GM19324 (cell line): ENCODE results near the gene ANKRD27.
"Not testable (repeated sequence)": the region's sequence is repeated elsewhere in the genome, so short reads cannot be mapped to it uniquely, and the experiment has no call there.

Experiments used
- ATAC-seq: cut with Tn5 transposase; IDR thresholded peaks from one replicate; pipeline ENCODE4 v1.9.1; 2021; ENCODE audit warnings: mild to moderate bottlenecking, moderate library complexity; ENCODE audit not compliant: unreplicated experiment, low FRiP score

ANKRD27 gene

DNA sequence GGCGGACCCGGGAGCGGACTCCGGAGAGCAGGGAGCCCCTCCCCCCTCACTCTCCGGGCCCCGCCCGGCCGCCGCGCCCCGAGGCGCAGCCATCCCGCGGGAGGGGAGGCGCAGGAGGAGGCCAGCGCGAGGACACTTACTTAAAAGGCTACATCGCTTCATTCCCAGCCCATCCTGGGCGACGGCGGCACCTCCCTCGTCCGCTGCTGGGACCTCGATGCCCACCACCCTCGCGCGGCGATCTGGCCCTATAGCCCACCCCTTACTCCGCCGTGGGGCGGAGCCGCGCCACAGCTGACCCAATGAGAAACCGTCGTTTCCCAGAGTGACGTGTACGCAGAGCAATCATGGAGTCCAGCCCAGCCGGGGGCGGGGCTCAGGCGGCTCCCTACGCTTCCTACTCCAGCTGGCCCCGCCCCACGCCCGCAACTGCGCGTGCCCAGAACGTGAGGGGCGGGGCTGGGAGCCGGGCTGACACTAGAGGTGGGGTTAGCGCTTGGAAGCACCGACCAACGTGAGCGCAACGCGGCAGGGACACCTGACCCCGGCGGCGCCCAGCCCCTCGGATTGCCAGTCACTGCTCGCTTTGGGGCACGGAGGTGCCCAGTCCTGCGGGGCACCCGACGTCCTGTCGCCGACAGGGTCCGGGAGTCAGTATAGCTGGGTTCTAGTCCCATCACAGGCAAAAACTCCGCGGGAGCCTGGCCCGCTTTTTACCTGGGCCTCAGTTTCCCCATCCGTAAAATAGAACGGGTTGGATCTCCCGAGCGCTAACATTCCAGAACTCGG, at the start of gene ANKRD27:
ANKRD27 (minus strand) TSS at position 250 of the 789 bp plus-strand sequence. CDS start 16,165 bp downstream, outside the sequence.
- peak; percentile 98 for ATAC-seq

DNA sequence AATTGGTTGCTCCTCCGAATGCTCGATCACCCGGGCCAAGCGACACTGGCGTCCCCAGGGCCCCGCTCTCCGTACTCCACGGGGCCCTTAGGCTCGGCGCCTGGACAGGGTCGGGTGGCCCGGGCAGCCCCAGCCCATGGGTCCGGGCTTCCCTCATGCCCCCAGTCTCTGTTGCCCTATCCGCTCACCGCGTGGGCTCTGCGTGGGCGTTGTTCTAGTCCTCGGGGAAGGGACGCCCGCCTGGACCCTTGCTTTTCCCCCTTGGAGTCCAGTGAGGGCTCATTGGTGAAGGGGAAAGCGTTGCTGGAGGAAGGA, 45.9 kb upstream of the ANKRD27 start:
- ATAC-seq: no peak

- no peak for ATAC-seq
Observed at GRCh38 chr19:32720216-32720935, 45.4 kb upstream of the ANKRD27 start.

GRCh38 chr19:32719611-32720059, 44.7 kb upstream of the ANKRD27 start, which contains the start of gene TDRD12:
TDRD12 (plus strand) TSS chr19:32719767; CDS start chr19:32720073, 306 bp downstream.
- no peak for ATAC-seq

DNA sequence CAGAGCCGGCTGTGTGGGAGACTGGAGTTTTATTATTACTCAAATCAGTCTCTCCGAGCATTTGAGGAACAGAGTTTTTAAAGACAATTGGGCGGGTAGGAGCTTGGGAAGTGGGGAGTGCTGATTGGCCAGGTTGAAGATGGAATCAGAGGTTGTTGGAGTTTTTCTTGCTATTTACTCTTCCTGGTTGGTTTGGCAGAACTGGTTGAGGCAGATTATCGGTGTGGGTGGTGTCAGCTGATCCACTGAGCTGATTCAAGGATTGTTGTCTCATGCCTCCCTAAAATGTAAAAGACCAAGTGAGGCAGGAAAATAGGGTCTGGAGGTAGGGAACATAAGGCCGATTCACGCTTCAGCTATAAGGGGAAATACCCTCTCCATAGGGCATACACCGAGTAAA, 43.3 kb upstream of the ANKRD27 start:
- no peak for ATAC-seq

DNA sequence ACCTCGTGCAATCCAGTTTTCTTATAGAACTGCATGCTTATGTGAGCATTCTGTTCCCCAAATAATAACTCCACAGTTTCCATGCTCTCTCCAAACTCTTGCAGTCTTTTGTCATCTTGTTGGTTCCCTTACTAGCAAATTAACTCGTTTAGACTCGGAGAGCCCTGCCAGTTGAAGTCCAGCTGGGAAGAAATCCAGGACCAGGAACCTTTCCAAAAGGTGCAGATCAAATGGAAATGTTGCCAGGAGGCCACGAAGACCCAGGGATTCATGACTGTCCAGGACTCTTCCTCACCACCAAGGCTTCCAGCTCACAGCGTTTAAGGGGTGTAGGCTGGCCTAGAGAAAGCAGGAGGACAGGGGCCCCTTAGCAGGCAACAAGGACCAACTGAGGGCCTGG, 42.5 kb upstream of the ANKRD27 start:
- no peak for ATAC-seq

- ATAC-seq: not testable (repeated sequence)
Observed at GRCh38 chr19:32716203-32716602, 41.2 kb upstream of the ANKRD27 start.

- no peak for ATAC-seq
Observed at GRCh38 chr19:32711747-32712146, 36.8 kb upstream of the ANKRD27 start.

DNA sequence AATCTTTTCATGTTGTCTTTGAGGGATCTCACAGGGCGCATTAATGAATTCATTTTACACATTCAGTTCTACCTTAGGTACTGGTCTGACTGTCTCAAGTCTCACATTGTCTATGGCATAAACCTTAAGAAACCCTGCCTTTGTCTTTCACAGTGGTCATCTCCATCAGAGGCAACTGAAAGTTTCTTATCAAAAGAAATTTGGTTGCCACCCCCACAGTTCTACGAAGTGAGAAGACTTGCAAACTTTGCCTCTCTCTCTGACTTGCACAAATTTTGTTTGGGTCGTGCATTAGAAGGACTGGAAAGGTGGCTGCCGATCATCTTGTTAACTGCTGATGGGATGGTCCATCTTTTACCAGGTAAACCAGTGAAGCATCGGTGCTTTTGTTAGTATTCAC, 34.1 kb upstream of the ANKRD27 start:
- no peak for ATAC-seq

- ATAC-seq: no peak
Observed at GRCh38 chr19:32708457-32708856, 33.5 kb upstream of the ANKRD27 start.

DNA sequence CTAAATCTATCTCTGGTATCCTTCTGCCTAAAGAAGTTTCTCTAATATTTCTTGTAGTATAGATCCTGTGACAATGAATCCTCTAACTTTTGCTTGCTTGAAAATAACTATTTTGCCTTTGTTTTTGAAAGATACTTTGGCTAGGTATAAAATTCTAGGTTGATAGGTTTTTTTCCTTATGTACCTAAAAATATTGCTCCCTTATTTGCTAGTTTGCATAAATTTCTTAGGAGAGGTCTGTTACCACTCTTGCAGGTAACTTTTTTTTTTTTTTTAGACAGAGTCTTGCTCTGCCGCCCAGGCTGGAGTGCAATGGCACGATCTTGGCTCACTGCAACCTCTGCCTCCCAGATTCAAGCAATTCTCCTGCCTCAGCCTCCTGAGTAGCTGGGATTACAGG, 29.0 kb upstream of the ANKRD27 start:
- not testable (repeated sequence) for ATAC-seq

DNA sequence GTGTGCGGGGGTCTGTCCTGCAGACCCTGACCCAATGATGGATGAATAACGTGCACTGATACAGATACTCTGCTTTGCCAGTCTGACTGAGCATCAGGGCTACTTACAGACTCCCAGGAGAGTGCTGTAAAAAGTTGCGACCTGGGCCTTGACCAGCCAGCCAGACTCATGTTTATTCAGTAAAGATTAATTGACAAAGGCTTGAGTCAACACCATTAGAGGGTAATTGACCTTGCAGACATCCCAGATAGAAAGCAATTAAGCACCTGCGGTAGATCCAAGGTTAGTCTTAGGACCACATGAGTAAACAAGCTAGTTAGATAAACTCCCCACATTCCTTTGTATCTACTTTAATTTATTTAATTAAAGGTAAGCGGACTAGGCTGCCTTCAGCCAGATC, 27.0 kb upstream of the ANKRD27 start:
- no peak for ATAC-seq

DNA sequence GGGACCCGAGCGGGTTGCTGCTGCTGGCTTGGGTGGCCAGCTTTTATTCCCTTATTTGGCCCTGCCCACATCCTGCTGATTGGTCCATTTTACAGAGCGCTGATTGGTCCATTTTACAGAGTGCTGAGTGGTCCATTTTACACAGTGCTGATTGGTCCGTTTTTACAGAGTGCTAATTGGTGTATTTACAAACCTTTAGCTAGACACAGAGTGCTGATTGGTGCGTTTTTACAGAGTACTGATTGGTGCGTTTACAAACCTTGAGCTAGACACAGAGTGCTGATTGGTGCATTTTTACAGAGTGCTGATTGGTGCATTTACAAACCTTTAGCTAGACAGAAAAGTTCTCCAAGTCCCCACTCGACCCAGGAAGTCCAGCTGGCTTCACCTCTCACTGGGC, 25.1 kb upstream of the ANKRD27 start:
- ATAC-seq: not testable (repeated sequence)

GRCh38 chr19:32696771-32697170, 21.8 kb upstream of the ANKRD27 start:
- not testable (repeated sequence) for ATAC-seq

DNA sequence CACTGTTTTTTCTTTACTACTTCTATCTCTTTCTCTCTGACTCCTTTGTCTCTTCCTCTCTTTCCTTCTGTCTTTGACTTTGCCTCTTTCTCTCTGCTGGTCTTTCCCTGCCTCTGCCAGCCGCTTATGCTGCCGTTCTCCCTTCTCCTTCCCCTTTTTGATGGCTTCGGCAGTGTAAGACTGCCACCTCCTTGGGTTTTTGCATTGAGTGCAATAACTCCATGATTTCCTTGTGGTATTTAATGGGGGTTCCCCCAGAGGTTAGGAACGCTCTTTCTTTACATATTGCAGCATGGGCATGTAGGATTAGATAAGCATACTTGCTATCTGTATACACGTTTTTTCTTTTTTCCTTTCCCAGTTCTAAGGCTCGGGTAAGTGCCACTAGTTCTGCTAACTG, 20.5 kb upstream of the ANKRD27 start:
- ATAC-seq: not testable (repeated sequence)

DNA sequence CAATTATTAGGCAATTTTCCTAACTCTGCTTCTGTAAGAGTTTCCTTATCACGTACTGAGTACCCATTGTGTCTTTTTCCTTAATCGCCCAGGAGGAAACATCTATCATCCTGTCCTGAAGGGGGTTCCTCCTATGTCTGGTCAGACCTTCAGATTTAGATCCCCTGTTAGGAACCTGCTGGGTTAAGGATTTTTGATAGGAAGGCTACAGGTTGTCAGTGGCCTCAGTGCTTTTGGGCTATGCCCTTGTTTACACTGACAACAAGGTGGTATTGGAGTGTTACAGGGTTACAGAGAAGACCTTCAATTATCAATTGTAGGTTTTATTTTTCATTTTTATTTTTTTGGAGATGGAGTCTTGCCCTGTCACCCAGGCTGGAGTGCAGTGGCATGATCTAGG, 19.9 kb upstream of the ANKRD27 start:
- not testable (repeated sequence) for ATAC-seq

DNA sequence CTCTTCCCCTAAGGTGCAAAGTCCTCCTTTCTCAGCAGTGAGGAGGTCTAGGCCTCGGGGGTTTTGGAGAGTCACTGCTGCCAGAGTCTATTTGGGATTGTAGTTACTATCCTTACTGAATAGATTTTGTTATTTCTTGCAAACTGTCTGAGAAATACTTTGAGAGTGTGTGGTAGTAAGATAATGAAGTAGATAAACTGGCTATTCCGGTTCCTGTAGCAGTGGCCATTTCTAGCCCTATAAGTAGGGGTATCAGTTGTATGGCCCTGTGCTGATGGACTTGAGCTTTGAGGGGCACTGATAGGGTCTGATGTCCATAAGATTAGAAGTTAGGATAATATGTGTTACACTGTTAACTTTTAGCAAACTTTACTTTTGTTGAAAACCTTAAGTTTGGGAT, 19.3 kb upstream of the ANKRD27 start:
- not testable (repeated sequence) for ATAC-seq

DNA sequence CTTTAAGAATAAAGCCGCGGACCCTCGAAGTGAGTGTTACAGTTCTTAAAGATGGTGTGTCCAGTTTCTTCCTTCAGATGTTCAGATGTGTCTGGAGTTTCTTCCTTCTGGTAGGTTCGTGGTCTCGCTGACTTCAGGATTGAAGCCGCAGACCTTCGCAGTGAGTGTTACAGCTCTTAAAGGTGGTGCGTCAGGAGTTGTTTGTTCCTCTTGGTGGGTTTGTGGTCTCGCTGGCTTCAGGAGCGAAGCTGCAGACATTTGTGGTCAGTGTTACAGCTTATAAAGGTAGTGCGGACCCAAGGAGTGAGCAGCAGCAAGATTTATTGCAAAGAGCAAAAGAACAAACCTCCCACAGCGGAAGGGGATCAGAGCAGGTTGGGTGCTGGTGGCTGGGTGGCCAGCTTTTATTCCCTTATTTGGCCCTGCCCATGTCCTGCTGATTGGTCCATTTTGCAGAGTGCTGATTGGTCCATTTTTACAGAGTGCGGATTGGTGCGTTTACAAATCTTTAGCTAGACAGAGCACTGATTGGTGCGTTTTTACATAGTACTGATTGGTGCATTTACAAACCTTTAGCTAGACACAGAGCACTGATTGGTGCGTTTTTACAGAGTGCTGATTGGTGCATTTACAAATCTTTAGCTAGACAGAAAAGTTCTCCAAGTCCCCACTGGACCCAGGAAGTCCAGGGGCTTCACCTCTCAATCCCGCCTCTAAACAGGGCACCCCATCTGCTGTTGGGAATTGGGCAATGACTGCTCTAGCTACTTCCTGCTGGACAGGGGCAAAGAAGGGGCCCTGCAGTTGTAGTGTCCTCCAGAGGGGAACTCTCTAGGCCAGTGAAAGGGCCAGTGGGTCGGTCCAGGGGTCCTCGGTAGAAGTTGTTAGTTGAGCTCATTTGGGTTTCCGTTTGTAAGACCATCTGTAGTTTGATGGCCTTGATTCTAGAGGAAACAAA, 18.4 kb upstream of the ANKRD27 start:
- ATAC-seq: not testable (repeated sequence)

- no peak for ATAC-seq
Observed at GRCh38 chr19:32692727-32693061, 17.7 kb upstream of the ANKRD27 start.

DNA sequence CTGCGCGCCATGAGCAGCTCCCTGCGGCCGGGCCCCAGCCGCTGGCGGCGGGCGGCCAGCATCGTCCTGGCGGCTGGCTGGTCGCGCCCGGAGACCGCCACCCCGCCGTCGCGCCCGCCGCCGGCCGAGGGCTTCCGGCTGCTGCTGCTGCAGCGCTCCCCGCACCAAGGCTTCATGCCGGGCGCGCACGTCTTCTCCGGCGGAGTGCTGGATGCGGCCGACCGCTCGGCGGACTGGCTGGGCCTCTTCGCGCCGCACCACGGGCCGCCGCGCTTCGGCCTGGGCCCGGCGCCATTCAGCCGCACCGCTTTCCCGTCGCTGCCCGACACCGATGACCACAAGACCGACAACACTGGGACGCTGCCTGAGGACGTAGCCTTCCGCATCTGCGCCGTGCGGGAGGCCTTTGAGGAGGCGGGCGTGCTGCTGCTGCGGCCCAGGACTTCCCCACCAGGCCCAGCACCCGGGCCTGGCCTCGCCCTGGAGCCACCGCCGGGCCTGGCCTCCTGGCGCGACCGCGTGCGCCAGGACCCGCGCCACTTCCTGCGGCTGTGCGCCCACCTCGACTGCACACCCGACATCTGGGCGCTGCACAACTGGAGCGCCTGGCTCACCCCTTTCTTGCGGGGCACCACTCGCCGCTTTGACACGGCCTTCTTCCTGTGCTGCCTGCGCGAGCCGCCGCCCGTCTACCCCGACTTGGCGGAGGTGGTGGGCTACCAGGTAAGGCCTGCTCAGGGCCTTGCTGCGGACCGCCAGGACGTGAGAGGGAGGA, 17.2 kb upstream of the ANKRD27 start:
- peak; percentile 69 for ATAC-seq
